Fibroblast of pulmonary artery (primary cell): Measurements from ENCODE around the gene ORC4.
A peak's percentile ranks its signal among the peaks of the same experiment; 100 is the strongest.

Experiments
- DNase-seq: peaks from one replicate; pipeline ENCODE4 v3.0.0-alpha.2; 2010; ENCODE audit warnings: low read depth
- H3K4me3 ChIP-seq: replicated peaks from 2 replicates; pipeline ENCODE4 v1.5.1; 2011; ENCODE audit warnings: low read depth, mild to moderate bottlenecking, control low read depth, low read length, moderate library complexity
- CTCF ChIP-seq: IDR thresholded peaks from 2 replicates; pipeline ENCODE4 v1.5.1; 2011; ENCODE audit warnings: mild to moderate bottlenecking, control low read depth, low read length, inconsistent platforms; ENCODE audit errors: missing control alignments

ORC4 gene

DNA sequence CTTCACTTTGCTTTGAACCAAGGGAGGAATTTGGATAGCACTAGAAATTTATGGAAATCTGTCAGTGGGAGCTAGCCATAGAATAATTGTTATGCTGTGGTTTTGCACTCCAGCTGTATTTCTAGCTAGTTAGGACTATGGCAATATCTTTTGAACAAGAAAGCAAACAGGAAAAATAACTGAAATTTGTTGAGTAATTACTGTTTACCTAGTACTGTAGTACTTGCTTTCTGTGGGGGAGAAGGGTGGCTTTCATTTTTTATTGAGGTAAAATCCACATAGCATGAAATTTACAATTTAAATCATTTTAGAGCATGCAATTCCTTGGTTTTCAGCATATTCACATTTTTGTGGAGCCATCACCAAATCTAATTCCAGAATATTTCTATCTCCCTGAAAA lies 28.7 kb upstream of the ORC4 start:
- no peak for TF ChIP-seq CTCF
- no peak overlapping the region for H3K4me3 ChIP-seq
- no peak for DNase-seq

- H3K4me3 ChIP-seq = no peak overlapping the region
- DNase-seq = peak; percentile 10
- TF ChIP-seq CTCF = no peak
These were observed 28.1 kb upstream of the ORC4 start for GRCh38 chr2:148048475-148049221.

DNA sequence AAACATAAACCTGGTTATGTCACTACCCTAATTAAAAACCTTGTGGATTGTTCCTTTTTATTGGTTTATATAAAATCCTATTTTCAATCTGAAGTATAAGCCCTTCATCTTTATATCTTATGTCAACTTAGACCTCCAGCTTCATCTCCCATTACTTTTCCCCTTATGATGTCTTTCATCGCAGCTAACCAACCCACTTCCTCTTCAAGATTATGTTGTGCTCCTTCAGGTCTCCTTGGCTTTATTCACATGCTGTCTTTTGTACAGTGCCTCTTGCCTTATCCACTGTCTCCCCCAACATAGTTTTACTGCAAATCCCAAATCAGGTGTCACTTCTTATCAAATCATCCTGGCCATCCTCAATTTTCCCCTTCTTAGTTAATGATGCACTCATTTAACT lies 26.3 kb upstream of the ORC4 start:
- DNase-seq = no peak
- no peak overlapping the region for H3K4me3 ChIP-seq
- no peak for TF ChIP-seq CTCF

- no peak overlapping the region for H3K4me3 ChIP-seq
- no peak for DNase-seq
- TF ChIP-seq CTCF = no peak
These were observed 23.8 kb upstream of the ORC4 start for GRCh38 chr2:148044322-148044721.

GRCh38 chr2:148042219-148042618 lies 21.7 kb upstream of the ORC4 start:
- no peak for TF ChIP-seq CTCF
- no peak overlapping the region for H3K4me3 ChIP-seq
- DNase-seq = no peak

- H3K4me3 ChIP-seq = no peak overlapping the region
- no peak for TF ChIP-seq CTCF
- no peak for DNase-seq
These were observed 19.2 kb upstream of the ORC4 start for GRCh38 chr2:148039783-148040182.

GRCh38 chr2:148032215-148032614 lies 11.7 kb upstream of the ORC4 start:
- H3K4me3 ChIP-seq = no peak overlapping the region
- DNase-seq = no peak
- TF ChIP-seq CTCF = no peak
